Measurements from ENCODE around the gene DOCK6.

DNA sequence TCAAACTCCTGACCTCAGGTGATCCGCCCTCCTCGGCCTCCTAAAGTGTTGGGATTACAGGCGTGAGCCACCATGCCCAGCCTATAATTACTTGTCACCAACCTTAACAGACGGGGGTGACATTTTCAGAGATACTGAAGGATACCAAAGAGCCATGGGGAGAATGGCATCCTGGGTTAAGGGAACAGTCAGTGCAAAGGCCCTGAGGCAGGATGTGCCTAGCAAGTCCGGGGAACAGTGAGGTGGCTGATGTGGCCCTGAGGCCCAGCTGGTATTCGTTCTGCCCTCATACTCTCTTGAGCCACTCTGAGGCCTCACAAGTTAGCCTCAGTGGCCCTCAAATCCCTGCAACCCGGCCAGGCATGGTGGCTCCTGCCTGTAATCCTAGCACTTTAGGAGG, 37.9 kb downstream of the DOCK6 start:
- no peak for TF ChIP-seq RARB (CRISPR knock-in tag; IDR thresholded peaks at IDR 0.05)
- TF ChIP-seq POU6F1 (CRISPR knock-in tag; IDR thresholded peaks at IDR 0.05; ENCODE audit: borderline replicate concordance, low read depth), result no peak
- TF ChIP-seq OSR1 (CRISPR knock-in tag; IDR thresholded peaks at IDR 0.05), result no peak

Data from SK-N-SH treated with all-trans-retinoic acid at 6 μM for 48 hours (cell line).